Rectal smooth muscle tissue (tissue), 1 donor: Measurements from ENCODE around the gene XYLB.
A peak's percentile ranks its signal among the peaks of the same experiment; 100 is the strongest.

Experiments used
- H3K27ac ChIP-seq: one replicate; pipeline ENCODE4 v1.7.0; 2013; ENCODE audit warnings: low read depth, low read length, inconsistent platforms
- H3K27me3 ChIP-seq: one replicate; pipeline ENCODE4 v1.7.0; 2013; ENCODE audit warnings: low read length; ENCODE audit not compliant: control insufficient read depth, insufficient read depth
- H3K36me3 ChIP-seq: one replicate; pipeline ENCODE4 v1.7.0; 2013; ENCODE audit warnings: low read length; ENCODE audit not compliant: control insufficient read depth, insufficient read depth
- H3K4me1 ChIP-seq: one replicate; pipeline ENCODE4 v1.7.0; 2013; ENCODE audit warnings: low read length; ENCODE audit not compliant: control insufficient read depth, insufficient read depth
- H3K4me3 ChIP-seq: one replicate; pipeline ENCODE4 v1.7.0; 2013; ENCODE audit warnings: low read length
- H3K9ac ChIP-seq: one replicate; pipeline ENCODE4 v1.7.0; 2013; ENCODE audit warnings: low read length

Gene XYLB

GRCh38 chr3:38331257-38332022 is 15.1 kb upstream of the XYLB start:
- H3K4me3 ChIP-seq = no peak overlapping the region
- H3K27me3 ChIP-seq = no peaks in the 10 kb centered on the region
- H3K27ac ChIP-seq = no peak overlapping the region
- H3K9ac ChIP-seq = no peak overlapping the region
- no peaks in the 10 kb centered on the region for H3K4me1 ChIP-seq
- H3K36me3 ChIP-seq = no peaks in the 10 kb centered on the region

GRCh38 chr3:38332201-38332600 is 14.4 kb upstream of the XYLB start:
- H3K36me3 ChIP-seq = no peaks in the 10 kb centered on the region
- no peak overlapping the region for H3K4me3 ChIP-seq
- no peak overlapping the region for H3K9ac ChIP-seq
- no peaks in the 10 kb centered on the region for H3K4me1 ChIP-seq
- no peaks in the 10 kb centered on the region for H3K27me3 ChIP-seq
- no peak overlapping the region for H3K27ac ChIP-seq

- no peaks in the 10 kb centered on the region for H3K4me1 ChIP-seq
- no peak overlapping the region for H3K4me3 ChIP-seq
- no peak overlapping the region for H3K9ac ChIP-seq
- H3K27ac ChIP-seq = no peak overlapping the region
- no peaks in the 10 kb centered on the region for H3K36me3 ChIP-seq
- H3K27me3 ChIP-seq = no peaks in the 10 kb centered on the region
These were observed 12.2 kb upstream of the XYLB start for GRCh38 chr3:38334142-38335055.

GRCh38 chr3:38335263-38335662 is 11.3 kb upstream of the XYLB start:
- no peaks in the 10 kb centered on the region for H3K4me1 ChIP-seq
- no peak overlapping the region for H3K9ac ChIP-seq
- H3K4me3 ChIP-seq = no peak overlapping the region
- H3K36me3 ChIP-seq = no peaks in the 10 kb centered on the region
- no peak overlapping the region for H3K27ac ChIP-seq
- no peaks in the 10 kb centered on the region for H3K27me3 ChIP-seq

- Histone ChIP-seq H3K4me3 (no peak overlapping the region), H3K27me3 (no peaks in the 10 kb centered on the region), H3K36me3 (no peaks in the 10 kb centered on the region), H3K27ac (no peak overlapping the region), H3K4me1 (no peaks in the 10 kb centered on the region), H3K9ac (no peak overlapping the region)
These were observed 8.9 kb upstream of the XYLB start for GRCh38 chr3:38337703-38338102.

- Histone ChIP-seq H3K27ac (no peak overlapping the region), H3K4me1 (no peaks in the 10 kb centered on the region), H3K36me3 (no peaks in the 10 kb centered on the region), H3K27me3 (no peaks in the 10 kb centered on the region), H3K4me3 (no peak overlapping the region), H3K9ac (no peak overlapping the region)
These were observed 2.6 kb upstream of the XYLB start for GRCh38 chr3:38343797-38344594.

GRCh38 chr3:38345879-38346586 is 552 bp upstream of the XYLB start:
- Histone ChIP-seq H3K4me1 (no peaks in the 10 kb centered on the region), H3K4me3 (no peak overlapping the region), H3K27me3 (no peaks in the 10 kb centered on the region), H3K9ac (no peak overlapping the region), H3K27ac (no peak overlapping the region), H3K36me3 (no peaks in the 10 kb centered on the region)

- Histone ChIP-seq H3K27ac (no peak overlapping the region), H3K27me3 (no peaks in the 10 kb centered on the region), H3K4me3 (peak overlapping the region; percentile 76), H3K4me1 (no peaks in the 10 kb centered on the region), H3K9ac (no peak overlapping the region), H3K36me3 (no peaks in the 10 kb centered on the region)
These were observed 1.0 kb downstream of the XYLB start for GRCh38 chr3:38347421-38348200.

GRCh38 chr3:38348903-38349302 is 2.3 kb downstream of the XYLB start:
- Histone ChIP-seq H3K27ac (no peak overlapping the region), H3K9ac (no peak overlapping the region), H3K4me1 (no peaks in the 10 kb centered on the region), H3K4me3 (no peak overlapping the region), H3K36me3 (no peaks in the 10 kb centered on the region), H3K27me3 (no peaks in the 10 kb centered on the region)

- no peak overlapping the region for H3K27ac ChIP-seq
- H3K36me3 ChIP-seq = no peaks in the 10 kb centered on the region
- H3K27me3 ChIP-seq = no peaks in the 10 kb centered on the region
- H3K4me1 ChIP-seq = no peaks in the 10 kb centered on the region
- H3K4me3 ChIP-seq = no peak overlapping the region
- H3K9ac ChIP-seq = no peak overlapping the region
These were observed 3.2 kb downstream of the XYLB start for GRCh38 chr3:38349684-38350359.

- no peaks in the 10 kb centered on the region for H3K4me1 ChIP-seq
- no peak overlapping the region for H3K27ac ChIP-seq
- H3K9ac ChIP-seq = no peak overlapping the region
- H3K36me3 ChIP-seq = no peaks in the 10 kb centered on the region
- H3K4me3 ChIP-seq = no peak overlapping the region
- no peaks in the 10 kb centered on the region for H3K27me3 ChIP-seq
These were observed 6.6 kb downstream of the XYLB start for GRCh38 chr3:38353151-38353550.
